GM23338 (cell line): ENCODE measurements around the gene STXBP5L. TPM values are rescaled to one million over a fixed set of nuclear protein-coding genes. Genes with fewer than 3 reads are reported as not detected.
A peak's percentile ranks its signal among the peaks of the same experiment; 100 is the strongest.

ENCODE experiments used
- ATAC-seq: fragments of 200-7000 bp; cut with Tn5 transposase; 3 replicates; pipeline ENCODE4 v1.9.1; 2020
- DNase-seq: peaks from one replicate; pipeline ENCODE4 v3.0.0-alpha.2; 2015; ENCODE audit warnings: low spot score
- H2AFZ ChIP-seq: fragments of 200-600 bp; sonication (generic); 2 replicates; pipeline ENCODE4 v1.8.0; 2016; ENCODE audit warnings: antibody characterized with exemption, mild to moderate bottlenecking, moderate library complexity
- H3F3A ChIP-seq: fragments of 200-600 bp; sonication (generic); replicated peaks from 2 replicates; pipeline ENCODE4 v1.8.0; 2017; ENCODE audit warnings: antibody characterized with exemption, mixed run types, low read depth
- H3K27ac ChIP-seq: fragments of 200-600 bp; sonication (generic); 2 replicates; pipeline ENCODE4 v1.6.1; 2016; ENCODE audit warnings: low read depth
- H3K27me3 ChIP-seq: fragments of 200-600 bp; sonication (generic); 2 replicates; pipeline ENCODE4 v1.8.0; 2016; ENCODE audit warnings: mild to moderate bottlenecking, mixed run types, moderate library complexity; ENCODE audit not compliant: insufficient read depth
- H3K36me3 ChIP-seq: fragments of 200-600 bp; sonication (generic); 2 replicates; pipeline ENCODE4 v1.8.0; 2016; ENCODE audit warnings: mild to moderate bottlenecking; ENCODE audit not compliant: insufficient read depth
- H3K4me1 ChIP-seq: fragments of 200-600 bp; sonication (generic); 2 replicates; pipeline ENCODE4 v1.8.0; 2016; ENCODE audit warnings: mild to moderate bottlenecking, moderate library complexity; ENCODE audit not compliant: insufficient read depth
- H3K4me2 ChIP-seq: fragments of 200-600 bp; sonication (generic); 2 replicates; pipeline ENCODE4 v1.7.1; 2017; ENCODE audit warnings: mixed run types
- H3K4me3 ChIP-seq: fragments of 200-600 bp; sonication (generic); 2 replicates; pipeline ENCODE4 v1.6.1; 2016; ENCODE audit warnings: mixed run types
- H3K79me2 ChIP-seq: fragments of 200-600 bp; sonication (generic); replicated peaks from 2 replicates; pipeline ENCODE4 v1.8.0; 2017; ENCODE audit warnings: mild to moderate bottlenecking; ENCODE audit not compliant: insufficient read depth
- H3K9me2 ChIP-seq: fragments of 200-600 bp; sonication (generic); 2 replicates; pipeline ENCODE4 v1.8.0; 2017; ENCODE audit not compliant: insufficient read depth
- H4K20me1 ChIP-seq: fragments of 200-600 bp; sonication (generic); replicated peaks from 2 replicates; pipeline ENCODE4 v1.8.0; 2017; ENCODE audit warnings: mild to moderate bottlenecking; ENCODE audit not compliant: insufficient read depth
- H3K27ac Mint-ChIP-seq: 2 replicates; pipeline ENCODE4 v1.8.0; 2020; ENCODE audit warnings: inconsistent platforms, mild to moderate bottlenecking, moderate library complexity, mixed read lengths
- H3K27me3 Mint-ChIP-seq: 3 replicates; pipeline ENCODE4 v1.8.0; 2022; ENCODE audit warnings: low read depth, mild to moderate bottlenecking, moderate library complexity, mixed read lengths, inconsistent platforms; ENCODE audit not compliant: insufficient read depth, poor library complexity
- H3K36me3 Mint-ChIP-seq: 3 replicates; pipeline ENCODE4 v1.8.0; 2021; ENCODE audit warnings: low read depth, mild to moderate bottlenecking, inconsistent platforms, moderate library complexity, mixed read lengths
- H3K4me1 Mint-ChIP-seq: 3 replicates; pipeline ENCODE4 v1.8.0; 2020; ENCODE audit warnings: mild to moderate bottlenecking, inconsistent platforms, mixed read lengths
- H3K4me3 Mint-ChIP-seq: 3 replicates; pipeline ENCODE4 v1.8.0; 2021; ENCODE audit warnings: moderate library complexity, mild to moderate bottlenecking, inconsistent platforms, mixed read lengths
- H3K9me3 Mint-ChIP-seq: 3 replicates; pipeline ENCODE4 v1.8.0; 2020; ENCODE audit warnings: moderate library complexity, mild to moderate bottlenecking, inconsistent platforms, mixed read lengths
- CREB1 ChIP-seq: fragments of 250-450 bp; sonication (Bioruptor Pico); IDR thresholded peaks from 2 replicates; pipeline ENCODE4 v1.5.0; 2020; ENCODE audit warnings: low read depth, mild to moderate bottlenecking, moderate library complexity
- EZH2 ChIP-seq: fragments of 200-600 bp; sonication (generic); IDR thresholded peaks from one replicate; pipeline ENCODE4 v1.8.0; 2017; ENCODE audit warnings: antibody characterized with exemption, mild to moderate bottlenecking, low read depth; ENCODE audit not compliant: unreplicated experiment
- EZH2phosphoT487 ChIP-seq: fragments of 200-600 bp; sonication (generic); IDR thresholded peaks from one replicate; pipeline ENCODE4 v1.8.1; 2018; ENCODE audit warnings: antibody characterized with exemption; ENCODE audit not compliant: unreplicated experiment
- JUNB ChIP-seq: IDR thresholded peaks from one replicate; pipeline ENCODE4 v1.6.1; 2016; ENCODE audit warnings: antibody characterized with exemption; ENCODE audit not compliant: unreplicated experiment
- STAT1 ChIP-seq: IDR thresholded peaks from one replicate; pipeline ENCODE4 v1.6.1; 2016; ENCODE audit warnings: antibody characterized with exemption; ENCODE audit not compliant: unreplicated experiment
- ZNF114 ChIP-seq: fragments of 250-450 bp; sonication (Bioruptor Pico); IDR thresholded peaks from 2 replicates; pipeline ENCODE4 v1.5.0; 2020; ENCODE audit warnings: mild to moderate bottlenecking, moderate library complexity
- ZNF331 ChIP-seq: fragments of 250-450 bp; sonication (Bioruptor Pico); IDR thresholded peaks from 2 replicates; pipeline ENCODE4 v1.5.0; 2020; ENCODE audit warnings: low read depth, mild to moderate bottlenecking, moderate library complexity
- polyA plus RNA-seq: library from polyadenylated mRNA; unstranded; fragments of >200 nt; fragmentation: Nextera tagmentation; extraction: Ambion mirVana; gene quantifications from 2 replicates; pipeline ENCODE4 v1.2.1, GENCODE V29; 2016
- total RNA-seq: library from RNA; depleted of rRNA; stranded (reverse); fragments of >200 nt; shearing (Covaris generic); gene quantifications from 2 replicates; pipeline ENCODE4 v1.2.3, GENCODE V29; 2014
- TF ChIP-seq, protein P1 (sequence below): fragments of 250-450 bp; sonication (Bioruptor Pico); IDR thresholded peaks from 2 replicates; pipeline ENCODE4 v1.5.0; 2020; ENCODE audit warnings: mild to moderate bottlenecking, moderate library complexity
- TF ChIP-seq, protein P2 (sequence below), 2 experiments: fragments of 200-600 bp in 1 of 2; sonication (generic) in 1 of 2; conservative IDR thresholded peaks; 2 replicates each; pipeline versions ENCODE4 v1.5.1 to v1.6.1; 2016 to 2017; ENCODE audit warnings: antibody characterized with exemption in 2 of 2, low read depth in 2 of 2, mild to moderate bottlenecking in 2 of 2, moderate library complexity in 1 of 2

The STXBP5L gene
- total and polyA plus RNA-seq, 2 experiments from 2014 or later = 4.2 to 6.0 TPM

- TF ChIP-seq, protein P1, sequence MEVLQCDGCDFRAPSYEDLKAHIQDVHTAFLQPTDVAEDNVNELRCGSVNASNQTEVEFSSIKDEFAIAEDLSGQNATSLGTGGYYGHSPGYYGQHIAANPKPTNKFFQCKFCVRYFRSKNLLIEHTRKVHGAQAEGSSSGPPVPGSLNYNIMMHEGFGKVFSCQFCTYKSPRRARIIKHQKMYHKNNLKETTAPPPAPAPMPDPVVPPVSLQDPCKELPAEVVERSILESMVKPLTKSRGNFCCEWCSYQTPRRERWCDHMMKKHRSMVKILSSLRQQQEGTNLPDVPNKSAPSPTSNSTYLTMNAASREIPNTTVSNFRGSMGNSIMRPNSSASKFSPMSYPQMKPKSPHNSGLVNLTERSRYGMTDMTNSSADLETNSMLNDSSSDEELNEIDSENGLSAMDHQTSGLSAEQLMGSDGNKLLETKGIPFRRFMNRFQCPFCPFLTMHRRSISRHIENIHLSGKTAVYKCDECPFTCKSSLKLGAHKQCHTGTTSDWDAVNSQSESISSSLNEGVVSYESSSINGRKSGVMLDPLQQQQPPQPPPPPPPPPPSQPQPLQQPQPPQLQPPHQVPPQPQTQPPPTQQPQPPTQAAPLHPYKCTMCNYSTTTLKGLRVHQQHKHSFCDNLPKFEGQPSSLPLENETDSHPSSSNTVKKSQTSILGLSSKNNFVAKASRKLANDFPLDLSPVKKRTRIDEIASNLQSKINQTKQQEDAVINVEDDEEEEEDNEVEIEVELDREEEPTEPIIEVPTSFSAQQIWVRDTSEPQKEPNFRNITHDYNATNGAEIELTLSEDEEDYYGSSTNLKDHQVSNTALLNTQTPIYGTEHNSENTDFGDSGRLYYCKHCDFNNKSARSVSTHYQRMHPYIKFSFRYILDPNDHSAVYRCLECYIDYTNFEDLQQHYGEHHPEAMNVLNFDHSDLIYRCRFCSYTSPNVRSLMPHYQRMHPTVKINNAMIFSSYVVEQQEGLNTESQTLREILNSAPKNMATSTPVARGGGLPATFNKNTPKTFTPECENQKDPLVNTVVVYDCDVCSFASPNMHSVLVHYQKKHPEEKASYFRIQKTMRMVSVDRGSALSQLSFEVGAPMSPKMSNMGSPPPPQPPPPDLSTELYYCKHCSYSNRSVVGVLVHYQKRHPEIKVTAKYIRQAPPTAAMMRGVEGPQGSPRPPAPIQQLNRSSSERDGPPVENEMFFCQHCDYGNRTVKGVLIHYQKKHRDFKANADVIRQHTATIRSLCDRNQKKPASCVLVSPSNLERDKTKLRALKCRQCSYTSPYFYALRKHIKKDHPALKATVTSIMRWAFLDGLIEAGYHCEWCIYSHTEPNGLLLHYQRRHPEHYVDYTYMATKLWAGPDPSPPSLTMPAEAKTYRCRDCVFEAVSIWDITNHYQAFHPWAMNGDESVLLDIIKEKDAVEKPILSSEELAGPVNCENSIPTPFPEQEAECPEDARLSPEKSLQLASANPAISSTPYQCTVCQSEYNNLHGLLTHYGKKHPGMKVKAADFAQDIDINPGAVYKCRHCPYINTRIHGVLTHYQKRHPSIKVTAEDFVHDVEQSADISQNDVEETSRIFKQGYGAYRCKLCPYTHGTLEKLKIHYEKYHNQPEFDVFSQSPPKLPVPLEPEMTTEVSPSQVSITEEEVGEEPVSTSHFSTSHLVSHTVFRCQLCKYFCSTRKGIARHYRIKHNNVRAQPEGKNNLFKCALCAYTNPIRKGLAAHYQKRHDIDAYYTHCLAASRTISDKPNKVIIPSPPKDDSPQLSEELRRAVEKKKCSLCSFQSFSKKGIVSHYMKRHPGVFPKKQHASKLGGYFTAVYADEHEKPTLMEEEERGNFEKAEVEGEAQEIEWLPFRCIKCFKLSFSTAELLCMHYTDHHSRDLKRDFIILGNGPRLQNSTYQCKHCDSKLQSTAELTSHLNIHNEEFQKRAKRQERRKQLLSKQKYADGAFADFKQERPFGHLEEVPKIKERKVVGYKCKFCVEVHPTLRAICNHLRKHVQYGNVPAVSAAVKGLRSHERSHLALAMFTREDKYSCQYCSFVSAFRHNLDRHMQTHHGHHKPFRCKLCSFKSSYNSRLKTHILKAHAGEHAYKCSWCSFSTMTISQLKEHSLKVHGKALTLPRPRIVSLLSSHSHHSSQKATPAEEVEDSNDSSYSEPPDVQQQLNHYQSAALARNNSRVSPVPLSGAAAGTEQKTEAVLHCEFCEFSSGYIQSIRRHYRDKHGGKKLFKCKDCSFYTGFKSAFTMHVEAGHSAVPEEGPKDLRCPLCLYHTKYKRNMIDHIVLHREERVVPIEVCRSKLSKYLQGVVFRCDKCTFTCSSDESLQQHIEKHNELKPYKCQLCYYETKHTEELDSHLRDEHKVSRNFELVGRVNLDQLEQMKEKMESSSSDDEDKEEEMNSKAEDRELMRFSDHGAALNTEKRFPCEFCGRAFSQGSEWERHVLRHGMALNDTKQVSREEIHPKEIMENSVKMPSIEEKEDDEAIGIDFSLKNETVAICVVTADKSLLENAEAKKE (CRISPR knock-in tag) = no peak
- TF ChIP-seq STAT1 = no peak
- no peak for TF ChIP-seq JUNB
- TF ChIP-seq ZNF331 = no peak
- TF ChIP-seq, protein P2, sequence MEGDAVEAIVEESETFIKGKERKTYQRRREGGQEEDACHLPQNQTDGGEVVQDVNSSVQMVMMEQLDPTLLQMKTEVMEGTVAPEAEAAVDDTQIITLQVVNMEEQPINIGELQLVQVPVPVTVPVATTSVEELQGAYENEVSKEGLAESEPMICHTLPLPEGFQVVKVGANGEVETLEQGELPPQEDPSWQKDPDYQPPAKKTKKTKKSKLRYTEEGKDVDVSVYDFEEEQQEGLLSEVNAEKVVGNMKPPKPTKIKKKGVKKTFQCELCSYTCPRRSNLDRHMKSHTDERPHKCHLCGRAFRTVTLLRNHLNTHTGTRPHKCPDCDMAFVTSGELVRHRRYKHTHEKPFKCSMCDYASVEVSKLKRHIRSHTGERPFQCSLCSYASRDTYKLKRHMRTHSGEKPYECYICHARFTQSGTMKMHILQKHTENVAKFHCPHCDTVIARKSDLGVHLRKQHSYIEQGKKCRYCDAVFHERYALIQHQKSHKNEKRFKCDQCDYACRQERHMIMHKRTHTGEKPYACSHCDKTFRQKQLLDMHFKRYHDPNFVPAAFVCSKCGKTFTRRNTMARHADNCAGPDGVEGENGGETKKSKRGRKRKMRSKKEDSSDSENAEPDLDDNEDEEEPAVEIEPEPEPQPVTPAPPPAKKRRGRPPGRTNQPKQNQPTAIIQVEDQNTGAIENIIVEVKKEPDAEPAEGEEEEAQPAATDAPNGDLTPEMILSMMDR (conservative IDR thresholded peaks at IDR 0.05; ENCODE audit: low read depth in 2 of 2) = no peak
- TF ChIP-seq EZH2phosphoT487 = no peak
- no peak for TF ChIP-seq EZH2
- TF ChIP-seq CREB1 (CRISPR knock-in tag) = no peak
- no peak for TF ChIP-seq ZNF114 (CRISPR knock-in tag)
Measured at GRCh38 chr3:121018917-121019321, 110.9 kb downstream of the STXBP5L start (continued).

DNA sequence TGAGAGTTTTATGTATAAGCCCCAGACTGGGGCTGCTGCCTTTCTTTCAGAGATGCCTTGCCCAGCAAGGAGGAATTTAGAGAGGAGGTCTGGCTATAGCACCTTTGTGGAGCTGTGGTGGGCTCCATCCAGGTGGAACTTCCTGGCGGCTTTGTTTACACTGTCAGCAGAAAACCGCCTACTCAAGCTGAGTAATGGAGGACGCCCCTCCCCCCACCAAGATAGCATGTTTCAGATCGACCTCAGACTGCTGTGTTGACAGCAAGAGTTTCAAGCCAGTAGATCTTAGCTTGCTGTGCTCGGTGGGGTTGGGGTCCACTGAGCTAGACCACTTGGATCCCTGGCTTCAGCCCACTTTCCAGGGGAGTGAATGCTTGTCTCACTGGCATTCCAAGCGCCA, 155.6 kb downstream of the STXBP5L start:
- H3K27ac ChIP-seq = no peak overlapping the region
- no peaks in the 10 kb centered on the region for H3K79me2 ChIP-seq
- TF ChIP-seq ZNF331 (peak; percentile 82), EZH2phosphoT487 (no peak)
- peaks cover 21% of the 10 kb centered on the region for H3K36me3 Mint-ChIP-seq
- H3K4me3 Mint-ChIP-seq = no peak overlapping the region
- H3F3A ChIP-seq = no peaks in the 10 kb centered on the region
- no peaks in the 10 kb centered on the region for H3K27me3 Mint-ChIP-seq
- H2AFZ ChIP-seq = no peak overlapping the region
- ATAC-seq (peak; percentile 65), DNase-seq (peak; percentile 60)
- H3K9me2 ChIP-seq = peaks cover 7% of the 10 kb centered on the region; the same call in 1 of the 2 replicates
- H3K4me2 ChIP-seq = 0 out of 2 replicates have a peak overlapping the region, but pooled peaks have one; percentile 18
- no peak overlapping the region for H3K4me3 ChIP-seq
- no peaks in the 10 kb centered on the region for H3K27me3 ChIP-seq
- no peaks in the 10 kb centered on the region for H4K20me1 ChIP-seq
- H3K27ac Mint-ChIP-seq = no peak overlapping the region
- H3K9me3 Mint-ChIP-seq = no peaks in the 10 kb centered on the region
- H3K36me3 ChIP-seq = no peaks in the 10 kb centered on the region
- H3K4me1 ChIP-seq = no peaks in the 10 kb centered on the region
- H3K4me1 Mint-ChIP-seq = peaks cover 16% of the 10 kb centered on the region; the same call in 2 of the 3 replicates
